ENCODE data around the gene GAL. TPM values are rescaled to one million over a fixed set of nuclear protein-coding genes. Genes with fewer than 3 reads are reported as not detected.

The GAL gene
- total RNA-seq, 1 experiment from 2014 or later, result 72.6 TPM

GRCh38 chr11:68735125-68735524, 50.8 kb downstream of the GAL start:
- ChIA-PET CTCF (no interaction called here), POLR2A (interaction anchor here (0.6 kb wide), 1 partner anchor 200 kb away, joined by 4 read pairs; no protein-coding TSS in a partner anchor)
- H3K27ac Mint-ChIP-seq (ENCODE audit: unreplicated experiment), result no peak overlapping the region
- no peaks in the 10 kb centered on the region for H3K9me3 Mint-ChIP-seq (ENCODE audit: unreplicated experiment)
- no peaks in the 10 kb centered on the region for H3K9me3 ChIP-seq
- H3K4me3 Mint-ChIP-seq (ENCODE audit: unreplicated experiment), result no peak overlapping the region
- DNase-seq, result no peak
- H3K4me1 Mint-ChIP-seq (ENCODE audit: low read depth, unreplicated experiment), result no peaks in the 10 kb centered on the region
- H3K27me3 Mint-ChIP-seq (ENCODE audit: insufficient read depth, unreplicated experiment), result peaks cover 6% of the 10 kb centered on the region
- H3K4me3 ChIP-seq (ENCODE audit: low read depth, low read length), result no peak overlapping the region
- H3K36me3 Mint-ChIP-seq (ENCODE audit: insufficient read depth, unreplicated experiment), result no peaks in the 10 kb centered on the region
- H3K36me3 ChIP-seq (ENCODE audit: control insufficient read depth, insufficient read depth, low read length), result no peaks in the 10 kb centered on the region
- BruUV-seq (replicated peaks), result no TSS peak
- no peak for TF ChIP-seq CTCF (IDR thresholded peaks at IDR 0.05; ENCODE audit: insufficient read depth in 1 of 2, low read depth in 1 of 2, low read length in 1 of 2, severe bottlenecking in 1 of 2, unreplicated experiment in 1 of 2)
- intact Hi-C loops (cut with micrococcal nuclease; ENCODE audit: unreplicated experiment), result no loop called here
- 0 out of 2 replicates have a peak, but pooled peaks cover 1% of the 10 kb centered on the region for H3K27me3 ChIP-seq (replicated peaks; ENCODE audit: control insufficient read depth, insufficient read depth, low read length)
- H3K4me1 ChIP-seq, result no peaks in the 10 kb centered on the region

GRCh38 chr11:68735646-68736045, 51.3 kb downstream of the GAL start:
- POLR2A ChIA-PET, result no interaction called here
- H3K27me3 Mint-ChIP-seq (ENCODE audit: insufficient read depth, unreplicated experiment), result peaks cover 6% of the 10 kb centered on the region
- no peaks in the 10 kb centered on the region for H3K9me3 ChIP-seq
- TF ChIP-seq CTCF (IDR thresholded peaks at IDR 0.05; ENCODE audit: insufficient read depth in 1 of 2, low read depth in 1 of 2, low read length in 1 of 2, severe bottlenecking in 1 of 2, unreplicated experiment in 1 of 2), result no peak
- CTCF ChIA-PET, result no interaction called here
- no peak overlapping the region for H3K27ac Mint-ChIP-seq (ENCODE audit: unreplicated experiment)
- H3K36me3 ChIP-seq (ENCODE audit: control insufficient read depth, insufficient read depth, low read length), result no peaks in the 10 kb centered on the region
- H3K36me3 Mint-ChIP-seq (ENCODE audit: insufficient read depth, unreplicated experiment), result no peaks in the 10 kb centered on the region
- no peaks in the 10 kb centered on the region for H3K4me1 ChIP-seq
- H3K4me3 Mint-ChIP-seq (ENCODE audit: unreplicated experiment), result no peak overlapping the region
- intact Hi-C loops (cut with micrococcal nuclease; ENCODE audit: unreplicated experiment), result no loop called here
- no TSS peak for BruUV-seq (replicated peaks)
- no peaks in the 10 kb centered on the region for H3K4me1 Mint-ChIP-seq (ENCODE audit: low read depth, unreplicated experiment)
- no peak for DNase-seq
- no peaks in the 10 kb centered on the region for H3K9me3 Mint-ChIP-seq (ENCODE audit: unreplicated experiment)
- H3K4me3 ChIP-seq (ENCODE audit: low read depth, low read length), result no peak overlapping the region
- 0 out of 2 replicates have a peak, but pooled peaks cover 1% of the 10 kb centered on the region for H3K27me3 ChIP-seq (replicated peaks; ENCODE audit: control insufficient read depth, insufficient read depth, low read length)

Other genes starting within 250 kb of the GAL start
- 271 and 276 TPM in 2 replicates for gene PPP6R3, start 223.8 kb upstream of the GAL start, total RNA-seq (2022)
- 22.1 and 26.2 TPM in 2 replicates for gene TESMIN, start 67.0 kb downstream of the GAL start, total RNA-seq (2022)
- 5.7 and 6.3 TPM in 2 replicates for gene CPT1A, start 157.4 kb downstream of the GAL start, total RNA-seq (2022)
- gene MRPL21, start 219.3 kb downstream of the GAL start, total RNA-seq (2022), result 179 and 195 TPM in 2 replicates
- gene IGHMBP2, start 219.3 kb downstream of the GAL start, total RNA-seq (2022), result 49.1 and 55.5 TPM in 2 replicates